ENCODE data around the gene TIMP2. TPM values are rescaled to one million over a fixed set of nuclear protein-coding genes. Genes with fewer than 3 reads are reported as not detected.

TIMP2 gene
- total RNA-seq, 4 donors from 2014 or later, result 139 to 161 (median 150) TPM

DNA sequence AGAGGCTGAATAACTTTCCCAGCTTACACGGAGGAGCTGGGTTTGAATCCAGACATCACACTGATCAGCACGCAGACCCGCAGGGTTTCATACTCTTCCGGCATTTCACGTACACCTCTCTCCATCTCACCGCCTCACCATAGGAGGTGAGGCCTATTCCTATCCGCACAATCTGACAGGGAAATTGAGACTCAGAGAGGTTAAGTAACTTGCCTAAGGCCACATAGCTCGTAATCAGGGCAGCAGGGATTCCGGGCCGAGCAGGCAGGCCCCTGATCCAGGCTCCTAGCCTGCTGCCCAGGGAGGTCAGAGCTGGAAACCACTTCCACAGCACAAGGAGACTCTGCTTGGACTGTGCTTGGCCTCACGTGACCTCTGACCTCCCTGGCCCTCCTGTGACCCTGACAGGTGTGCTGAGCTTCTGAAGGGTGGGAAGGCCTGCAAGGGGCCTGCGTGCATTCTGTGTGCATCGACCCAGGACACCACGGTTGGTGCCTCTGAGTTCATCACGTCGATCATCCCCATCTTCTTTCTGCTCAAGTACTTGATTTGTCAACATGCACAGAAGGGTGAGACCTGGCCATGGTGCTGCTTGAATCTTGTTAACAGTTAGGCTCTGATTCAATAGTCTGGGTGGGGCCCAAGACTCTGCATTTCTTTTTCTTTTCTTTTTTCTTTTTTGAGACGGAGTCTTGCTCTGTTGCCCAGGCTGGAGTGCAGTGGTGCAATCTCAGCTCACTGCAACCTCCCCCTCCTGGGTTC is 26.9 kb downstream of the TIMP2 start:
- no peak for TF ChIP-seq CTCF (IDR thresholded peaks at IDR 0.05)
- ATAC-seq (ENCODE audit: low FRiP score) (no peak), DNase-seq (ENCODE audit: low spot score) (no peak)

DNA sequence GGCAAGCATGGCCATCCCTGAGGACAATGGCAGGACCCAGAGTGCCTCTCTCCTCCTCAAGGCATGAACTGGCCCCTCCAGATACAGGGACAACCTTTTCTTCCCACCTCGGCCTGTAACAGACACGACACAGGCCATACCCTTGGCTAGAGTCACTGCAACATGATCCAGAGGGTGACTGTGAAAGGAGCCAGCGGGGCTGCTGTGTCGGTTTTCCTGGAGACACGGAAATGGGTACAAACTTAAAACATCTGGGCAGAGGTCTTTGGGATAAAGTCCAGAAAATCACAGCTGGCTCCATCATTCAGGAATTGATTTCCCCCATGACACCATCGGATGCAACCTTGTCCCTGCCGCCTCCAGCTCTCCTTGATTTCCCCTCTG is 27.5 kb downstream of the TIMP2 start:
- ATAC-seq (ENCODE audit: low FRiP score), result no peak

GRCh38 chr17:78896834-78897663 is 28.1 kb downstream of the TIMP2 start:
- no peak for TF ChIP-seq CTCF (IDR thresholded peaks at IDR 0.05)
- DNase-seq (ENCODE audit: low spot score) (no peak), ATAC-seq (ENCODE audit: low FRiP score) (no peak)

More for the DNA sequence above, 27.5 kb downstream of the TIMP2 start:
- no peak for TF ChIP-seq CTCF (IDR thresholded peaks at IDR 0.05)
- no peak for DNase-seq (ENCODE audit: low spot score)

GRCh38 chr17:78896091-78896833 is 28.9 kb downstream of the TIMP2 start:
- DNase-seq (ENCODE audit: low spot score), result no peak
- TF ChIP-seq CTCF (IDR thresholded peaks at IDR 0.05), result no peak
- ATAC-seq (ENCODE audit: low FRiP score), result no peak

DNA sequence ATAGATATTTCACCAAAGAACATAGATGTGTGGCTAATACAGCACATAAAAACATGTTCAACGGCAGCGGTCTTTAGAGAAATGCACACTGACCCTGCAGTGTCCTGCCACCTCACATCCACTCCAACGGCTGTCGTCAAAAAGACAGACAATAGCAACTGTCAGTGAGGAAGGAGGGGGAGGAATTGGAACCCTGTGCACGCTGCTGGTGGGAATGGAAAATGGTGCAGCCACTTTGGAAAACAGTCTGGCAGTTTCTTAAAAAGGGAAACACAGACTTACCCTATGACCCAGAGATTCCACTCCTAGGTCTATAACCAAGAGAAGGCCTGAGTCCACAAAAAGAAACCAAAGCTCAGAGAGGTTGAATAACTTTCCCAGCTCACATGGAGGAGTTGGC is 29.9 kb downstream of the TIMP2 start:
- ATAC-seq (ENCODE audit: low FRiP score) (no peak), DNase-seq (ENCODE audit: low spot score) (no peak)
- no peak for TF ChIP-seq CTCF (IDR thresholded peaks at IDR 0.05)

- no peak for TF ChIP-seq CTCF (IDR thresholded peaks at IDR 0.05)
- DNase-seq (ENCODE audit: low spot score), result no peak
- no peak for ATAC-seq (ENCODE audit: low FRiP score)
Observed at GRCh38 chr17:78893684-78894083, 31.5 kb downstream of the TIMP2 start.
